Activated naive CD4-positive, alpha-beta T cell treated with anti-CD3 and anti-CD28 coated beads, Interleukin-2, amount 10 ng/mL, durations not matched to agents 7 days and 5 days (primary cell): ENCODE measurements around the gene PABPC3.

Experiments used
- CTCF ChIA-PET: fragments of 350-600 bp; sonication (Branson Sonifier 250); formaldehyde crosslinking; loops from one replicate; lab custom pipeline; 2021; ENCODE audit warnings: antibody characterized with exemption; lab: Charles Lee
- DNase-seq: peaks from one replicate; pipeline ENCODE4 v3.0.0-alpha.2; 2020
- H3K27ac Mint-ChIP-seq: one replicate; pipeline ENCODE4 v1.8.0; 2021; ENCODE audit warnings: mild to moderate bottlenecking, moderate library complexity, mixed read lengths
- H3K27me3 Mint-ChIP-seq: one replicate; pipeline ENCODE4 v1.8.0; 2021; ENCODE audit warnings: mild to moderate bottlenecking, mixed read lengths
- H3K36me3 Mint-ChIP-seq: one replicate; pipeline ENCODE4 v1.8.0; 2021; ENCODE audit warnings: mixed read lengths
- H3K4me1 Mint-ChIP-seq: one replicate; pipeline ENCODE4 v1.8.0; 2021; ENCODE audit warnings: mixed read lengths
- H3K4me3 Mint-ChIP-seq: one replicate; pipeline ENCODE4 v1.8.0; 2021; ENCODE audit warnings: mild to moderate bottlenecking, moderate library complexity, mixed read lengths
- H3K9me3 Mint-ChIP-seq: one replicate; pipeline ENCODE4 v1.8.0; 2021; ENCODE audit warnings: mixed read lengths

PABPC3 gene

DNA sequence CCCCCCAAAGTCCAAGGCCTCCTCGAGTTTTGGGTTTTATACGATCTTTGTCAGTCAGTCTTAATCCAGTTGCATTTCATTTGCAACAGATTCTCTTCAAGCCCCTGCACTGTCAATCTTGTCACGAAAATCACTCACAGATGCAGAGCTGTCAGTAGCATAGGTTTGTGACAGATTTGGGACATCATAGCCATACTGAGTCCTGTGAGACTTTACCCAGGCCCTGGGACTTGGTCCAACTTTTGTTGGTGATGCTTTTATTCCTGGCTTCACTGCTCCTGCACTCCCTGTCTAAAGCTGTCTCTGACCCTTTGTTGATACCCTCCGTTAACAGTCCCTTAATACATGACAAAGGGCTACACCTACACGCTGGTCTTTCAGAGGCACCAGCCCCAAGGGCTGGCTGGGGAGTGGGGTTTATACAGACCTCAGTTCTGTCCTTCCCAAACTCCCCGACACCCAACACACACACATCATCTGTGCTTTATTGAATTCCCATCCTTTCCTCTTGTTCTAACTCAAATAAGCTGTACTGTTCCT, 36.0 kb downstream of the PABPC3 start:
- peaks cover 23% of the 10 kb centered on the region for H3K27me3 Mint-ChIP-seq
- H3K27ac Mint-ChIP-seq: no peak overlapping the region
- DNase-seq: no peak
- no peaks in the 10 kb centered on the region for H3K4me1 Mint-ChIP-seq
- CTCF ChIA-PET: interaction anchor here (0.9 to 1.1 kb wide), 2 partner anchors 18 kb away, joined by 3 read pairs; no protein-coding TSS in a partner anchor
- no peak overlapping the region for H3K4me3 Mint-ChIP-seq
- no peaks in the 10 kb centered on the region for H3K36me3 Mint-ChIP-seq
- no peaks in the 10 kb centered on the region for H3K9me3 Mint-ChIP-seq

GRCh38 chr13:25132751-25133390, 36.9 kb downstream of the PABPC3 start:
- no peak for DNase-seq

DNA sequence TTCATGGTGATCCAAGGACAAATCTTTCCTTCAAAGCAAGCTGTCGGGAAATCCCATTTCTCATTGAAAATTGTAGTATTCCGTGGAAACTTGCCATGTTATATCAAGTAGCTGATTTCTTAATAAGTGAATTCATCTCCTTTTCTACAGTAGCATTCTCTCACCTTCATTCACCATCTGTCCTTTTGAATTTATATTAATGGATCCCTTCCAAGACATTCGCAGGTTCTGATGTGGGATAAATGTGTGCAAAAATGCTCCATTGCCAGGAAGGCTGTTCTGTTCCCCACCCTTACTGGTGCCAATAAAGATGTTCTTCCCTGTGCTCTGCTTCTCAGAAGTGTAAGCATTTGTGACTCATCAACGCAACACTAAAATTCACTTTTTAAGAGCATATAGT, 40.0 kb downstream of the PABPC3 start:
- H3K4me1 Mint-ChIP-seq: no peaks in the 10 kb centered on the region
- H3K27ac Mint-ChIP-seq: no peak overlapping the region
- DNase-seq: no peak
- peaks cover 37% of the 10 kb centered on the region for H3K27me3 Mint-ChIP-seq
- no peak overlapping the region for H3K4me3 Mint-ChIP-seq
- no peaks in the 10 kb centered on the region for H3K36me3 Mint-ChIP-seq
- CTCF ChIA-PET: no interaction called here
- no peaks in the 10 kb centered on the region for H3K9me3 Mint-ChIP-seq

More at GRCh38 chr13:25132751-25133390, 36.9 kb downstream of the PABPC3 start:
- CTCF ChIA-PET: interaction anchor here (1.1 kb wide), 1 partner anchor 19 kb away, joined by 3 read pairs; no protein-coding TSS in a partner anchor
- Mint-ChIP-seq H3K36me3 (no peaks in the 10 kb centered on the region), H3K27ac (no peak overlapping the region), H3K27me3 (peaks cover 29% of the 10 kb centered on the region), H3K4me3 (no peak overlapping the region), H3K4me1 (no peaks in the 10 kb centered on the region), H3K9me3 (no peaks in the 10 kb centered on the region)

DNA sequence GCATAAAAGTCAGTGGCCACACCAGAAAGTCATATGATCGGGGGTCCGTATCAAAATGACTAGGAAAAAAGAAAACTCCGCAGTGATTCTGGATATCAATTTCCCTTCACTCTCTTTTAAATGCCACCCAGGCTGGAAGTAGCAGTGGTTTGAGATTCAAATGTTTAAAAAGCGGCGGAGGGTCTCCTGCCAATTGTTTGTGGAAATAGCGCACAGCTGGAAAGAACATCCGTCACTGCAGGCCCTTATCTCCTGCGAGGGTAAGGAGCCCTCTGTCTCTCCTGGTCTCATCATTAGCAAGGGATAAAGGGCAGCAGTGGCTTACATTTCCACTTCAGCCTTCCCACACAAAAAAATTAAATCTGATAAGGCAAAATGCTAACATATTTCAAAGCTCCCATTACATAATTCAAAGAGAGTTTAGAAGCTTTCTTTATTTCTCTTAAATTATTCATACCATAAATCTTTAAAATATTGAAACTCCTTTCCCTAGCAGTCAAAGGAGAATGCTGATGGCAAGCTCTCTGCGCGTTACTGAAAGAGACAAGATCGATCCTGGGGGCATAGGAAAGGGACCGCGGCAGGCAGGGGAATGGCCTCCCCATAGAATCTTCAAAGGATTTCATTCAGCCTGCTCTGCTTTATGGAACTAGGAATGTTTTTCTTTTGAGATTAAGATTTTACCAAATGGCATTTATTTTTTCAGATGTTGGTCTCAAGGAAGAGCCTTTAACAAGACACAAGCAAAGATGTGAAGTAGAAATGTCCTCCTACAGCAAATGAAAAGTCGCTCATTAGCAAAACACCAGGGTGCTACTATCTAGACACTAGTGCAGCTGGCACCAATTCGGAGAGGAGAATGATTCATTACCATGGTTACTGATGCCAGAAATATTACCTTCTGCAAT, 41.2 kb downstream of the PABPC3 start:
- Mint-ChIP-seq H3K27me3 (peaks cover 40% of the 10 kb centered on the region), H3K27ac (no peak overlapping the region), H3K36me3 (no peaks in the 10 kb centered on the region), H3K4me3 (no peak overlapping the region), H3K4me1 (no peaks in the 10 kb centered on the region), H3K9me3 (no peaks in the 10 kb centered on the region)
- DNase-seq: no peak
- CTCF ChIA-PET: no interaction called here

DNA sequence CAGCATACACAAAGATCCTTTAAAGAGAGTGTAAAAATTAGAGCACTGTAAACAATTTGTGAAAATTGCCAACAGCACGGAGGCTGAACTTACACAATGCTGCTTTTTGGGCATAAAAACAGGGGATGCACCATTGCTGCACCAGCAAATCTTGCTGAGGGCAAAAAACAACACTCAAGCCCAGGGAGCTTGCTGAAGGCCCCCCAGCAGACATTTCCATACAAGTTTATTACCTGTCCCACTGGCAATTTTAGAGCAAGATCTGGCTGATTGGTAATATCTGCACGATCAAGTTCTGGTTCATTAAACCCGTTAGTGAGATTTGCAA, 41.8 kb downstream of the PABPC3 start:
- H3K36me3 Mint-ChIP-seq: no peaks in the 10 kb centered on the region
- H3K27me3 Mint-ChIP-seq: peaks cover 37% of the 10 kb centered on the region
- no peak overlapping the region for H3K27ac Mint-ChIP-seq

GRCh38 chr13:25141042-25141441, 45.1 kb downstream of the PABPC3 start:
- no peak for DNase-seq
- CTCF ChIA-PET: no interaction called here
- Mint-ChIP-seq H3K27me3 (peaks cover 23% of the 10 kb centered on the region), H3K27ac (no peak overlapping the region), H3K4me3 (no peak overlapping the region), H3K9me3 (no peaks in the 10 kb centered on the region), H3K4me1 (no peaks in the 10 kb centered on the region), H3K36me3 (no peaks in the 10 kb centered on the region)

More for the DNA sequence above, 41.8 kb downstream of the PABPC3 start:
- Mint-ChIP-seq H3K4me1 (no peaks in the 10 kb centered on the region), H3K4me3 (no peak overlapping the region), H3K9me3 (no peaks in the 10 kb centered on the region)
- CTCF ChIA-PET: no interaction called here
- DNase-seq: no peak

GRCh38 chr13:25143706-25144105, 47.8 kb downstream of the PABPC3 start:
- Mint-ChIP-seq H3K4me3 (no peak overlapping the region), H3K9me3 (no peaks in the 10 kb centered on the region), H3K27ac (no peak overlapping the region), H3K27me3 (peaks cover 13% of the 10 kb centered on the region), H3K4me1 (no peaks in the 10 kb centered on the region), H3K36me3 (no peaks in the 10 kb centered on the region)
- no peak for DNase-seq
- CTCF ChIA-PET: no interaction called here

GRCh38 chr13:25147638-25148401, 51.9 kb downstream of the PABPC3 start:
- Mint-ChIP-seq H3K27me3 (peaks cover 24% of the 10 kb centered on the region), H3K9me3 (no peaks in the 10 kb centered on the region), H3K27ac (no peak overlapping the region), H3K36me3 (no peaks in the 10 kb centered on the region), H3K4me1 (no peaks in the 10 kb centered on the region), H3K4me3 (no peak overlapping the region)
- DNase-seq: no peak
- CTCF ChIA-PET: no interaction called here

DNA sequence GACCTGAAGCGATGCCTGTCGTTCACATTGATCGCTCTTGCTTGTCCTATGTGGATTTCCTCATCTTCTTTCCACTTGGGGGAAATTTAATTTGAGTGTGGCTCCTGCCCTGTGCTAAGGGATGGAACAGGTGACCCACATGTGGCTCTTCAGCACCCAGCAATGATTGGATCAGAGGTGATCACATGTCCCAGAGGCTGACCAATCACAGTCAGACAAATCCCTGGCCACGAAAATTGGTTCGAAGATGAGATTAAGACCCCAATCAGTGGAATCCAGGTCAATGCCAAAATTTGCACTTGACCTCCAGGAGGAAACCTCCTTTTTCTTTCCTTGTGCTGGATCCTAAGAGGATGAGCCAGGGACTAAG, 52.5 kb downstream of the PABPC3 start:
- H3K27ac Mint-ChIP-seq: no peak overlapping the region
- CTCF ChIA-PET: no interaction called here
- H3K4me1 Mint-ChIP-seq: no peaks in the 10 kb centered on the region
- no peaks in the 10 kb centered on the region for H3K36me3 Mint-ChIP-seq
- DNase-seq: no peak
- H3K4me3 Mint-ChIP-seq: no peak overlapping the region
- H3K9me3 Mint-ChIP-seq: no peaks in the 10 kb centered on the region
- peaks cover 26% of the 10 kb centered on the region for H3K27me3 Mint-ChIP-seq
